ENCODE results near the gene TCERG1L.

TCERG1L gene, protein sequence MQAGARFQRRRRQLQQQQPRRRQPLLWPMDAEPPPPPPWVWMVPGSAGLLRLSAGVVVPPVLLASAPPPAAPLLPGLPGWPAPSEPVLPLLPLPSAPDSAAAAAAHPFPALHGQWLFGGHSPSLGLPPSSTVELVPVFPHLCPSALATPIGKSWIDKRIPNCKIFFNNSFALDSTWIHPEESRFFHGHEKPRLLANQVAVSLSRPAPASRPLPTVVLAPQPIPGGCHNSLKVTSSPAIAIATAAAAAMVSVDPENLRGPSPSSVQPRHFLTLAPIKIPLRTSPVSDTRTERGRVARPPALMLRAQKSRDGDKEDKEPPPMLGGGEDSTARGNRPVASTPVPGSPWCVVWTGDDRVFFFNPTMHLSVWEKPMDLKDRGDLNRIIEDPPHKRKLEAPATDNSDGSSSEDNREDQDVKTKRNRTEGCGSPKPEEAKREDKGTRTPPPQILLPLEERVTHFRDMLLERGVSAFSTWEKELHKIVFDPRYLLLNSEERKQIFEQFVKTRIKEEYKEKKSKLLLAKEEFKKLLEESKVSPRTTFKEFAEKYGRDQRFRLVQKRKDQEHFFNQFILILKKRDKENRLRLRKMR

DNA sequence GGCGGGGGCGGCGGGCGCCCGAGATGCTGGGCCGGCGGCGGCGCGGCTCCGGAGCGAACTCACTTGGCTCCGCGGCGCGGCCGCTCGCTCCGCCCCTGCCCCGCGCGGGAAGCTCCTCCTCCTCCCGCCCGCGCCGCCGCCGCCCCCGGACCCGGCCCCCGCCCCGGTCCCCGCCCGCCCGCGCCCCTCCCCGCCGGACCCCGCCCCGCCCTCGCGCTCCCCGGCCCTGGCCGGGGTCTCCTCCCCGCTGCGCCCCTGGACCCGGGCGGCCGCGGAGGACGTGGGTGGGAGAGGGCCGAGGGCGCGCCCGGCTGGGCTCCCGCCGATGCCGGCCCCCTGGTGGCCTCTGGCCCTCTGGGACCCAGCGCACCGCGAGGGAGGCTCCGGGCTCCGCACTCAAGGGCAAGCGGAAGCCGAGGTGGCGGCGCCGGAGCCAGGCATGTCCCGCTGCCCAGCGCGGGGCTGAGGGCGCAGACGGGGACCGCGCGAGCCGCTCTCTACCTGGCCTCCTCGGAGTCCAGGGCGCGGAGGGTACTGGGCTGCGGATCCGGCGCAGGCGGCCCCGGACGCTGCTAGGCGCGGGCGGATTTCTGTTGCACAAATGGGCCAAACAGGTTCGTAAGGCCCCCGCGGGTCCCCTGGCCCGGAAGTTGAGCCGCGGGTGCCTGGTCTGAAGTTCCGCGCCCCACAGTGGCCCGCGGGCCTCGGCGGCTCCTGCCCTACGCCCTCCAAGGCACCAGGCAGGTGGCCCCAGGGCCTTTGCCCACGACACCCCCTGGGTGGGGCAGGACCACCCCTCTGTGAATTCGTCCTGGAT is at the start of gene TCERG1L:
Gene TCERG1L, minus strand, starts transcription at position 61 of the 817 bp plus-strand sequence. CDS start 86 bp downstream, outside the sequence.
- TF ChIP-seq GATA2 (IDR thresholded peaks at IDR 0.05; ENCODE audit: low read depth, low read length) = no peak
- TF ChIP-seq GATA3 (IDR thresholded peaks at IDR 0.05; ENCODE audit: low read depth, low read length) = no peak

DNA sequence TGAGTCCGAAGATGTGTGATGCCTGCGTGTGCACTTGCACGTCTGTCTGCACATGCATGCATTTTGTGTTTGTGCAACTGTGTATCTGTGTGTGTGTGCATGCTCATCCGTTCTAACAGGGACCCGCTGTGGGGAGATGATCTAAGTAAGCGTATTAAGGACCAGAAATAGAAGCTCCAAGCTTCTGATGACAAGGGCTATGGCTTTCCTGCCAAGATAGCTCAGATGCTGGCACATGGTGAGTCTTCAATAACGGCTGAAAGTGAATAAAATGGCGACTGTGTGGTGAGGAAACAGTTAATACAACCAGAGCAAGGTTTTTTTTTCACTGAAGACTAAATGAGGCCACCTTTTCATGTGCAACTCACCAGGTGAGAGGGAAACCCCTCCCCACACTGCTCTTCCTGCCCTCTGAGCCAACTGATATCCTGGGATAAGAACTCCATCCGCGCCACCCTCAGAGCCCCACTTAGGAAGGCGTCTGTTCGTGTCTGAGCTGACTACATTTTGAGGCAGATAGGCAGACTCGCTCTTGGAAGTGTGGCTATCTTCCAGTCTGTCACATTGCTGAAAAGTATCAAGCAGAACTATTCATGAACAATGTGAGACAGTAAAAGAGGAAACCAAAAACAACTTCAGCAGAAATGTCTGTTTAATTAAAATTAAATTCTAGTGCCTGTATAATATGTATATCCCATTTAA is 47.4 kb upstream of the TCERG1L start:
- no peak for TF ChIP-seq GATA2 (IDR thresholded peaks at IDR 0.05; ENCODE audit: low read depth, low read length)
- TF ChIP-seq GATA3 (IDR thresholded peaks at IDR 0.05; ENCODE audit: low read depth, low read length) = no peak

- TF ChIP-seq GATA2 (IDR thresholded peaks at IDR 0.05; ENCODE audit: low read depth, low read length) (no peak), GATA3 (IDR thresholded peaks at IDR 0.05; ENCODE audit: low read depth, low read length) (no peak)
These were observed 44.9 kb upstream of the TCERG1L start for GRCh38 chr10:131356442-131356841.

DNA sequence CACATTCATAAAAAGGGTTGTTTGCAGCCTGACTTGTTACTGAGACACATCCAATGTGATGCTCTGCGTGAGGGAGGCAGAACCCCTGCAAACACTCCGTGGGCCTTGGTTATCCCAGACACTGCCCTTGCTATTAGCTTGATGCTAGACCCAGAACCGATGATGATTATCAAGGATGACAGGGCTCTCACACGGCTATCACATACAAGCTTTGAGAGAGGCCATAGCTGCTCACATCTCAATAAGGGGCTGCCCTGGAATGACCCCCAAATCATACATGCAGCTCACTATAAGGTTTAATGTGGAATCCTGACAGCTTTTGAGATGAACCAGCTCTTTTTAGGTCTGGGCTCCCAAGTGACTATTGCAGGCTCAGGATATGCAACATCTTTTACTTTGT is 44.4 kb upstream of the TCERG1L start:
- TF ChIP-seq GATA2 (IDR thresholded peaks at IDR 0.05; ENCODE audit: low read depth, low read length) = no peak
- no peak for TF ChIP-seq GATA3 (IDR thresholded peaks at IDR 0.05; ENCODE audit: low read depth, low read length)

GRCh38 chr10:131355056-131355455 is 43.5 kb upstream of the TCERG1L start:
- TF ChIP-seq GATA2 (IDR thresholded peaks at IDR 0.05; ENCODE audit: low read depth, low read length) = peak; percentile 78
- TF ChIP-seq GATA3 (IDR thresholded peaks at IDR 0.05; ENCODE audit: low read depth, low read length) = 0 out of 2 replicates have a peak, but pooled peaks have one; percentile 14

- no peak for TF ChIP-seq GATA2 (IDR thresholded peaks at IDR 0.05; ENCODE audit: low read depth, low read length)
- TF ChIP-seq GATA3 (IDR thresholded peaks at IDR 0.05; ENCODE audit: low read depth, low read length) = no peak
These were observed 42.9 kb upstream of the TCERG1L start for GRCh38 chr10:131354380-131354779.

DNA sequence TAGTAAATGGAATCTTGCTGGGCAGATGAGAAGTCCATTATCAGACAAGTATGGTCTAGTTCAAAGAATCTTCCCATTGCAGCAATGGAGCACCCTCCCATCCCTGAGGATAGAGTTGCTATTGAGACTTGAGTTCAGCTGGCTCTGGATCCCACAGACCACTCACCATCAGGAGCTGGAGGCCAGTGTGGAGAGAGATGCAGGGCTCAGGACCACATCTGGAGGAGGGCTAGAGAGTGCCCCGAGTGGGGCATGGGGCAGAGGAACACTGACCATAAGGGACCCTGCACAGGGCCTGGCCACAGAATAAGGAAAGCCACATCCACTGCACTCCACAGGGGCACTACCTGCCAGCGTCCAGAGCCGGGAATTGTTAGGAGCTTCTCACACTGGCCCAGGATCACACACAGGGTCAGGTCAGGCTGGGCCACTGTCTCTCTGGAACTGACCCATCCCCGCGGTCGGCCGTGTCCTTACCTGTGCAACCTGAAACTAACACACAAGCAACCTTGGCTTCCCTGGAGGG is 41.3 kb upstream of the TCERG1L start:
- no peak for TF ChIP-seq GATA2 (IDR thresholded peaks at IDR 0.05; ENCODE audit: low read depth, low read length)
- TF ChIP-seq GATA3 (IDR thresholded peaks at IDR 0.05; ENCODE audit: low read depth, low read length) = no peak

DNA sequence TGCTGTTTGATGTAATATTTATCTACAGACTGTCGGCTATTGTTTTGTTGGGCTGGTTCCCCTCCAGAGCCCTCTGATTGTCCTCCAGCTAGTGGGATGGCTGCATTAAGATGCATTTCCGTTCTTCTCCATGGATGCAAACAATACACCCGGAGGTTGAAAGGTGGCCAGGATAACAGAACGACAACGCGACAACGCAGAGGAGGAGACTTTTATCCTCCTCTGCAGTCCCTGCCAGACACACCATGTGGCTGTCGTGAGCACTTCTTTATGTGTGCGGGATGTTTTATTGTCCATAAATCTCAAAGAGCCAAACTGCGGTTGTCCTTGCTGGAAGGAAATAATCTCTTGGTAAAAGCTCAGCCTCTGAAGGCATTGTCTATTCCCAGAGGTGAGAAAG is 39.1 kb upstream of the TCERG1L start:
- TF ChIP-seq GATA3 (IDR thresholded peaks at IDR 0.05; ENCODE audit: low read depth, low read length) = no peak

GRCh38 chr10:131350245-131350644 is 38.7 kb upstream of the TCERG1L start:
- TF ChIP-seq GATA2 (IDR thresholded peaks at IDR 0.05; ENCODE audit: low read depth, low read length) = no peak
- no peak for TF ChIP-seq GATA3 (IDR thresholded peaks at IDR 0.05; ENCODE audit: low read depth, low read length)

GRCh38 chr10:131346456-131346855 is 34.9 kb upstream of the TCERG1L start:
- no peak for TF ChIP-seq GATA2 (IDR thresholded peaks at IDR 0.05; ENCODE audit: low read depth, low read length)
- no peak for TF ChIP-seq GATA3 (IDR thresholded peaks at IDR 0.05; ENCODE audit: low read depth, low read length)

GRCh38 chr10:131345691-131346090 is 34.2 kb upstream of the TCERG1L start:
- TF ChIP-seq GATA2 (IDR thresholded peaks at IDR 0.05; ENCODE audit: low read depth, low read length) (no peak), GATA3 (IDR thresholded peaks at IDR 0.05; ENCODE audit: low read depth, low read length) (no peak)

DNA sequence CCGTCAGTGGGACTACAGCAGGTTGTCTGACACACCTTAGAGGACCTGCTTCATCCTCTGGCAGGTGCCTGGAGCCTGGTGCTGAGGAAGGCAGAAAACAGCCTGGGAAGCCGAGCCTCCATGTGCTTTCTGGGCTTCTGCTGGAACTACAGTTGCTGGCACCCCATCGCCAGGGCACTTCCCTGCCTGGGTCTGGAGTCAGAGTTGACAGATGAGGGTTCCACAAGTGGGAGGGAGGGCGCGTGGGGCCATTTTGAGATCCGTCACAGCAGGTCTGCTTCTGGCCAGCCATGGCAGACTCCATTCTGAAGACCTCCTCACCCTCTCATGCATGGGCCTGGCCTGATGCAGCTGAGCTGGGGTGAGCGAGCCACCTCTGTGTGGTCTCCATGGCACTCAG is 33.2 kb upstream of the TCERG1L start:
- TF ChIP-seq GATA3 (IDR thresholded peaks at IDR 0.05; ENCODE audit: low read depth, low read length) (no peak), GATA2 (IDR thresholded peaks at IDR 0.05; ENCODE audit: low read depth, low read length) (no peak)

DNA sequence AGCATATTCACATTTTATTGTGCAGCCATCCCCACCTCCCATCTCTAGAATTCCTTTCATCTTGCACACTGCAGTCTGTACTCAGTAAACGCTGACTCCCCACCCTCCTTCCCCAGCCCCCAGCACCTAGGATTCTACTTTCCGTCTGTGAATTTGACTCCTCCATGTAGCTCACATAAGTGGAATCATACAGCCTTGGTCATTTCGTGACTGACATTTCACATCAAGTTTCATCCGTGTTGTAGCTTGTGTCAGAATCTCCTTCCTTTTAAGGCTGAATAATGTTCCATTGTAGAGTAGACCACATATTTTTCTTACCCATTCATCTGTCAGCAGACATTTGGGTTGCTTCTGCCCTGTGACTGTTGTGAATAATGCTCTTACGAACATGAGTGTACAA is 26.2 kb upstream of the TCERG1L start:
- no peak for TF ChIP-seq GATA3 (IDR thresholded peaks at IDR 0.05; ENCODE audit: low read depth, low read length)
- no peak for TF ChIP-seq GATA2 (IDR thresholded peaks at IDR 0.05; ENCODE audit: low read depth, low read length)

DNA sequence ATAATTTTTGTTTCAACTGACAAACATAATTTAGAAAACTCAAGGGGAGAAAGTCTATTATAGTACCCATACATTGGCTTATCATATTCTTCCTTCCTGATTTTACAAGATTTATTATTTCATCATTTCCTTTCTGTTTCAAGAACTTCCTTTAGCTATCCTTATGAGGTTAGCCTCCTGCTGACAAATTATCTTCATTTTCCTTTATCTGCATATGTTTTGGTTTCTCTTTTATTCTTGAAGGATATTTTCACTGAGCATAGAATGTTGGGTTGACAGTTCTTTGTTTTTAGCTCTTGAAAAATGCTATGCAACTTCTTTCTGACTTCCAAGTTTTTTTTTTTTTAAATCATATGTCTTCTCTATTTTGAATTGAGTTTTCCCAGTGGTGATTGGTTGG is 21.3 kb upstream of the TCERG1L start:
- TF ChIP-seq GATA2 (IDR thresholded peaks at IDR 0.05; ENCODE audit: low read depth, low read length) (no peak), GATA3 (IDR thresholded peaks at IDR 0.05; ENCODE audit: low read depth, low read length) (no peak)
